HG02852 (cell line): ENCODE measurements around the gene ST3GAL3.
"Not testable (repeated sequence)": the region's sequence is repeated elsewhere in the genome, so short reads cannot be mapped to it uniquely, and the experiment has no call there.

ENCODE experiments used
- ATAC-seq: cut with Tn5 transposase; IDR thresholded peaks from one replicate; pipeline ENCODE4 v1.9.1; 2021; ENCODE audit warnings: mild to moderate bottlenecking, moderate library complexity; ENCODE audit not compliant: unreplicated experiment

ST3GAL3 gene

DNA sequence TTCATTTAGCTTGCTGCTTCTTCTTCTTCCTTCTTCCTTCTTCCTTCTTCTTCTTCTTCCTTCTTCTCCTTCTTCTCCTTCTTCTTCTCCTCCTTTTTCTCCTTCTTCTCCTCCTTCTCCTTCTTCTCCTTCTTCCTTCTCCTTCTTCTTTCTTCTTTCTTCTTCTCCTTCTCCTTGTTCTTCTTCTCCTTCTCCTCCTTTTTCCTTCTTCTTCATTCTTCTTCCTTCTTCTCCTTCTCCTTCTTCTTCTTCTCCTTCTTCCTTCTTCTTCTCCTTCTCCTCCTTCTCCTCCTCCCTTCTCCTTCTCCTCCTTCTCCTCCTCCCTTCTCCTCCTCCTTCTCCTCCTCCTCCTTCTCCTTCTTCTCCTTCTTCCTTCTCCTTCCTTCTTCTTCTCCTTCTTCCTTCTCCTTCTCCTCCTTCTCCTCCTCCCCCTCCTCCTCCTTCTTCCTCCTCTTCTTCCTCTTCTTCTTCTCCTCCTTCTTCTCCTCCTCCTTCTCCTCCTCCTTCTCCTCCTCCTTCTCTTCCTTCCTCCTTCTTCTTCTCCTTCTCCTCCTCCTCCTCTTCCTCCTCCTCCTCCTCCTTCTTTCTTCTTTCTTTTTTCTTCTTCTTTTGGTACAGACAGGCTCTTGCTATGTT, 110.1 kb downstream of the ST3GAL3 start:
- no peak for ATAC-seq

DNA sequence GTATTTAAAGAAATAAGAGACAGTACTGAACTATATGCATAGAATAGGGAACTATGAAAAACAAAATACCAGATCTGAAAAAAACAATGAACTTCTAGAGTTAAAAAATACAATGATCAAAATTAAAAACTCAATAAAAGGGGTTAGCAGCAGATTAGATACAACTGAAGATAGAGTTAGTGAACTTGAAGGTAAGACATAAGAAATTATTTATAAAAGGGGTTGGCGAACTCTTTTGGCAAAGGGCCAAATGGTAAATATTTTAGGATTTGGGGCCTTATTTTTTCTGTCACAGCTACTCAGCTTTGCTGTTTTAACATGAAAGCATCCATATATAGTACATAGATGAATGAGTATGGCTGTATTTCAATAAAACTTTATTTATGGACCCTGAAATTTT, 111.4 kb downstream of the ST3GAL3 start:
- no peak for ATAC-seq

DNA sequence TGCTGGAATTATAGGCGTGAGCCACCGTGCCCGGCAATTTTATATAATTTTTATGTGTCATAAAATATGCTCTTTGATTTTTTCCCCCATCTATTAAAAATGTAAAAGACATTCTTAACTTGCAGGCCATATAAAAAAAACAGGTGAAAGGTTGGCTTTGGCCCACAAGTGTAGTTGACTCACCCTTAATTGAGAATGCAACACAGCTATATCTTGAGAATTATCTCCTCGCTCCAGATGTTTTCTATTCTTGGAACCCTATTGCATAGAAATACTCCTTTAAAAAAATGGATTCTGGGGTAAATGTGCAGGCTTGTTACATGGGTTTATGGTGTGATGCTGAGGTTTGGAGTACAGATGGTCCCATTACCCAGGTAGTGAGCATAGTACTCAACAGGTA, 112.0 kb downstream of the ST3GAL3 start:
- ATAC-seq, result no peak

DNA sequence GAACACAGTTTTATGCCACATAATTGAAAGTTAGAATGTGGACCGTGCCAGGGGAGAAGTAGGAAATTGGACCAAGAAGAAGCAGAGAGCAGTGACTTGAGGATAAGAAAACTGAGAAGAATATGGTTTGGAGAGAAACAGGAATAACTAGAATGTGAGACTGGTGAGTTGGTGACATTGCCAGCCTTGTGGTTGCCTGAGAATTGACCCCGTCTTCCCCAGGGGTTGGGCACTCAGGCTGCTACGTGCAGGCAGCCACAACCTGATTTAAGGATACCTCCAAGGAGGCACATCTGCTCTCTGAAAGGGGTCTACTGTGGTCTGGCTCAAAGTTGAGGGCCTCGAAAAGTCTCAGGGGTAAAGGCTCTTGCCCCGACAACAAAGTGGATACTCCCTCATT, 114.1 kb downstream of the ST3GAL3 start:
- ATAC-seq, result no peak

DNA sequence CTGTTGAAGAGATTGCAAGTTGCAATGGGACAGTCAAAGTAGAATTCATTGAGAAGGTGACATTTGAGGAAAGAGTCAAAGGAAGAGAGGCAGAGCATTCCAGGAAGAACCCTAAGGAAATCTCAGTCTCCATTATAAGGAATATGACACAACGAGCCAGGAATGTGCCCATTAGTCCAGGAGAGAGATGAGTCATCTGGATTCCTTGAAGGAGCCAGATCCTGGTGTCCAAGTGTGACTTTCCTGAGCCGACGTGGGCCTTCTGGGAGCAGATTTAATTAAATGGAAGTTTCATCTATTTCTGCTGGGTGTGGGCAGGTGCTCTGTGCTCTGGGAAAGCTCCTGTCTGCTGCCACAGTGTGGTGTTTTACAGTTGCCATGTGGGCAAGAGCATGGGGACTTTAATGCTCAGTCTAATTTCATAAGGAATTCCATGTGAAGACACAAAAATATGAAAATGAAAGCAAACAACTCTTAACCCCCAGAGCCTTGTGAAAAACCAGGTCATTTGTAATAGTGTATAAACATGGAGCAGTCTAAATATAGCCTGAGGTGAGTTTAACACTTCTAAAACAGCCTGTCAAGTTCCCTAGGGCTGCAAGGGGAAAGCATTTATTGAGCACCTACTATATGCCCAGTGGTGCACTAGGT, 114.8 kb downstream of the ST3GAL3 start:
- no peak for ATAC-seq

DNA sequence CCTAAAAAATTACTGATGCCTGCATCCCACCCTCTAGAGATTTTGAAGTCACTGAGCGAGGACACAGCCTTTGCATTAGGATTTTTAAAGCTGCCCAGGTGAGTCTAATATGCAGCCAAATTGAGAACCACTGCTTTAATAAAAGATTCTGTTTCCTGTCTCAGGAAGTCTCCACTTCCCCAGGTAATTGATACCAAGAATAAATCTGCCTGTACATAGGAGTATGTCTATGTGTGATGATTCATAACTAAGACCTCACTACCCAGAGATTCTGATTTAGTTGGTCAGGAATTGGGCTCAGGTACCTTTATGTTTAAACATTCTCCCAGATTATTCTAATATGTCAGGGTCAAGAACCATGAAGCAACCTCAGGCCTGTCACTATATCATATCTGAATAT, 117.5 kb downstream of the ST3GAL3 start:
- no peak for ATAC-seq

DNA sequence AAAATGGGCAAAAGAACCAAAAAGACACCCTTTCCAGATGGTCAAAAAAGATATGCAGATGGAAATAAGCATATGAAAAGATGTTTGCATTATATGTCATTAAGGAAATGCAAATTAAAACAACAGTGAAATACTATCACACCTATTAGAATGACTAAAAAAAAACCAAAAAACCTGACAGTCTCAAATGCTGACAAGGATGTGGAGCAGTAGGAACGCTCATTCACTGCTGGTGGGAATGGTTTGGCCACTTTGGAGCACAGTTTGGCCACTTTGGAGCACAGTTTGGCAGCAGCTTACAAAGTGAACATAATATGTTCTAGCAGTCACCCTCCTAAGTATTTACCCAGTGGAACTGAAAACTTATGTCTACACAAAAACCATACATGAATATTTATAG, 121.2 kb downstream of the ST3GAL3 start:
- no peak for ATAC-seq

DNA sequence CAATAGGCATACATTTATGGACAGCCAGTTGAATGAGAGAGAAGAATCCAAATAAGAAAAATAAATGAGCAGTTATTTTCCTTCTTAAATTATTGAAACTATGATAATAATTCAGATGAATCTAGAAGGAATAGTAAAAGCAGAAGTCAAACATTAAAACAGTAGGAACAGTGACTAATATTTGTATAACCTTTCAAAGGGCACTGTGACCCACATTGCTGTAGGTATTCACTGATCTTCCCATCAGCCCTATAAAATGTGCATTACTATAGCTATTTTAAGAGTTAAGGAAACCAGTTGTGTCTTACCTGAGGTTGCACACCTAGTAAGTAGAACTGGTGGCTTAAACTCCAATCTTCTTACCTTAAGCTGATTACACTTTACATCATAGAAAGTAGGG, 123.5 kb downstream of the ST3GAL3 start:
- no peak for ATAC-seq

DNA sequence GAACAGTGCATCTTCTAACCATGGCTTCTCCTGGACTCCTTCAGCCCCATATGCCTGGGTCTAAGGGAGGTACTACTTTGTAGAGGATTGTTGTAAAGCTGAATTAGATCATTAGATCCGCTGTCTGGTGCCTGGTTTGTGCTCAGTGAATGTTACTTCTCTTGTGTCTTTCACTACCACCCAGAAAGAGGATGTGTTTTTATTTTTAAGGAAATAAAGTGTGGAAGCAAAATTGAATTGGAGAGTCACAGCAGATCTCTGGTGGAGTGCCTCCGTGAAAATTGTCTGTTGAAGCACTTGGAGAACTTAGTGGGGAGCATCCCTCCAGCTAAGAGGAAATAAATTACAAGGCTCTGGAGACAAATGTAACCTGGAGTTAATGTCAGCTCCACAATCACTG, 124.5 kb downstream of the ST3GAL3 start:
- no peak for ATAC-seq

DNA sequence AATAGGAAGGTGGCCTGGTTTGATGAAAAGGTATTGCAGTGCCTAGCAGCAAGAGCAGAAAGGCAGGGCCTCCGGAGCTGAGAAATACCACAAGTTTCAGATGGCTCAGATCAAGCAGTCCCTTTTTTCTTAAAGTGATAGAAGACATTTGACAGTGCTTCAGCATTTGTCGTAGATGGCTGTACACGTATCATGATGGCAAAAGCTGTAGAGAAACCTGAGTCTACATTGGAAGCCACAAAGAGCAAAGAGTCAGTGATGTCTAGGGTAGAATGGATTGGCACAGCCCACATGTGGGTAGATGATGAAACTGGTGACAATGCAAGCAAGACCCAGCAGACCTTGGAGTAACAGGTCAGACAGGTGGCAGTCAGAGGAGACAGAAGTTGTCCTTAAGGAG, 124.9 kb downstream of the ST3GAL3 start:
- no peak for ATAC-seq

DNA sequence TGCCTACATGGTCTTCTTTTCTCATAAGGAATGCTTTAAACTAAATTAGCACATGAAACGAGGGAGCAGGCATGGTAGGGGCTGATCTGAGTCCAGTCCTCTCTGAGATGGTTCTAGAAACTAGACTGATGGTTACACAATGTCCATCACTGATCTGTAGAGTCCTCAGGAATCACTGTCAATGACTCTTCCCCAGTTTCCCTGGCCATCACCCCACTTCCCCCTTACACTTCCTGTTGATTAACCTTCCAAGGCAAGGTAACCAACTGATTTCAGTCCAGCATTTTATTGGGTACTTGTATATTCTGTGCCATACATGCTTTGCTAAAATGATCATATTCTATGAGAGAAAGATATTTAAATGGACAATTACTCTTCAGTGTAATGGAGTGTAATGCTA, 125.7 kb downstream of the ST3GAL3 start:
- ATAC-seq, result no peak

DNA sequence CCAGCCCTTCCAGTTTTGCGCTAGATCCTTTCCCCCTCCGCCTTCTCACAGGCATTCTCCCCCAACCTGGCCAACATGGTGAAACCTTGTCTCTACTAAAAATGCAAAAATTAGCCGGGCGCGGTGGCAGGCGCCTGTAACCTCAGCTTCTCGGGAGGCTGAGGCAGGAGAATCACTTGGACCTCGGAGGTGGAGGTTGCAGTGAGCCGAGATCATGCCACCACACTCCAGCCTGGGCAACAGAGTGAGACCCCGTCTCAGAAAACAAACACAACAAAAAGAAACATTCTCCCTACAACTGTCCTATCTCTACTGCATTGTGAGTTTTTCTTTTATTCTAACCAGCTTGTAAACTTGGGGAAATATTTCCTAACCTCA, 126.6 kb downstream of the ST3GAL3 start:
- ATAC-seq, result not testable (repeated sequence)

DNA sequence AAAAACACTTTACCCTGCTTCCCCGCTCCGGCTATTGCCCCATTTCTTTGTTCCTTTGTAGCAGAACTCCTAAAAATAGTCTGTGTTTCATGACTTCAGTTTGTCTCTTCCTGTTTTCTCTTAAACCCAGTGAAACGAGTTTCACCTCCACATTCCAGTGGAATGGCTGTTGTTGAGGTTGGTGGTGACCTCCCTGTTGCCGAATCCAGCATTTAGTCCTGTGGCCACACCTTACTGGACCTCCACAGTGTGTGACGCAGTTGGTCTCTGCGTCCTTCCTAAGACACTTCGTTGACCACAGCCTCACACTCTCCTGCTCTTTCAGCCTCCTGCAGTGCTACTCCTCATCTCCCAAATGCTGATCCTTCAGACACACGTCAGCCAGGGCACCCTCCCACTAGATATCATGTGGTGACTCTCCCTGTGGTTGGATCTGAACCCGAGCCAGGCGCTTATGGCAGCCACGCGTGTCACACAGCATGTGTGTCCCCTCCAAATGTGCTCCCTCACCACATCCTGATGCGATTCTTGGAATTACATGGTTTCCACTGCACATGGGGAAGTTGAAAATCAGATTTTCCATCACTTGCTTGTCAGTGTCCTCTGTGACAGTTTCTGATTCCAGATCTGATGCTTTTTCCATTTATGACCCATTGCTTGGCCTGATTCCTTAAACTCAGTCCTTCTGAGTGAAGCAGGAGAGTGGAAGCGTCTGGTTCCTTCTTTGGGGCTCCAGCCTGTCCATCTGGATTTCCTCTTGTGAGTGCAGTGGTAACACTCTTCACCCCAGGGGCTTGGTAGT, 127.1 kb downstream of the ST3GAL3 start:
- ATAC-seq, result no peak

DNA sequence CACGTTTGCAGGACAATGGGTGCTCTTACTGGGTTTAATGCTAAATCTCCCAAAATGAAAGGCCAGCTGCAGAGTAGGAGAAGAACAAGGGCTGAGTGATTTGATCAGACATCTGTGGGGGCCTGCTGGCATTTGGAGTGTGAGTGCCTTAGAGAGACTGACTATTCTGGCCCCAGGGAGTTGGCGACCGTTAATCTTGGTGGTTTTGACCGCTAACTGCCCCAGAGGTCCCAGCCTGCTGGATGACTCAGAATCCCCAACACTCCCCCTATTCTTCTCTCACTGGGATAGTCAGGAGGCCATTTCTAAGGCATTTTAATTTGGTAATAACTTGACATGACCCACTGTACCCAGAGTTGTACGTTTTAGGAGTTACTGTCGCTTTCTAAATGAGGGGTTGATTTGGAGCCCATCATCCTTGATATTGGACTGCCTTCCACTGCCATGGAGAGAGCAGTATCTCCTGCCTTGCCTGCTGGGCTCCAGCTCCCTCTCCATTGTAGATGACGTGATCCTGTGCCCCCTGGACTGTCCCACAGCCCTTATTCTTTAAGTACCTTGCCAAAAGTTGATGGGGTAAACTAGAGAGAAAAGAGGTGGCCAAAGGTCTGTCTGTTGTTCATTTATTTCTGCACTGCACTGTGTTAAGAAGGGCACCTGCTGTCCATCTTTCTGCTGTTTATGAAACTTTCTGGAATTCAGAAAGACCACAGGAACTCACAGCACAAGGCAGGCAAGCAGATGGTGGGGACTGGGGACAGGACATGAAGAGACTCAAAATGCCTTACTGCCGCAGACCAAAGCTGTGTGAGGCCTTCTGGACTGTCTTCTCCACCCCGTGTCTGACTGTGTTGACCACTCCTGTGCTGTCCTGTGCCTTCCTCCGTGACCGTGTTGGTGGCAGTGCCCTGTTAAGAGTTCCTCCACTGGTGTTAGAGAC, 128.0 kb downstream of the ST3GAL3 start:
- no peak for ATAC-seq

DNA sequence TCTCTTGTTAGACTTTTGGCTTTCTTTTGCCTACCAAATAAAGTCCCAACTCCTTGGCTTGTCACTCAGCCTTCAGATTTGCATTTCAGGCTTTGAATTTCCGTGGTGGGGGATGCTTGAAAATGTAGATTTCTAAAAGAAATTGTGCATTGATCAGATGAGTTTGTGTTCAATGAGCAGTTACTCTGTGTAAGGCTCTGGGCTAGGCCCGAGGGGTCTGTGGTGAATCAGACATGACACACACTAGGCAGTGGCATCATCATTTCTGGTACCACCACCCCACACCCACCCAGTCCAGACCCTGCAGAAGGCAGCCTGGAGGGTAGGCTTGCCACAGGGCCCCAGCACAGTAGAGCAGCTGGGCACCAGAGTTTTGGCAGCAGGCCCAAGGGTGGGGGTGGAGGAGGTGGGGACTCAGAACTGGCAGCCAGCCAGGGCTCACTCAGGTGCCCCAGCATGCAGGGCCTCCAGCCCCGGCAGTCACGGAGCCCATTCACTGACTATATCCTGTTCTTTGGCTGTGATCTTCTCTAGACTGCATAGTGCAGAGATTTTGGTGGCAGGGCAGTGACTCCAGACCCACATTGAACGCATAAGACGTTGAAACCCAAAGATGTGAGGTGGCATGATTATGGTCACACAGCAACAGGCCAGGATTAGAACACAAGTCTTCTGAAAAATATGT, 129.1 kb downstream of the ST3GAL3 start:
- ATAC-seq, result no peak

DNA sequence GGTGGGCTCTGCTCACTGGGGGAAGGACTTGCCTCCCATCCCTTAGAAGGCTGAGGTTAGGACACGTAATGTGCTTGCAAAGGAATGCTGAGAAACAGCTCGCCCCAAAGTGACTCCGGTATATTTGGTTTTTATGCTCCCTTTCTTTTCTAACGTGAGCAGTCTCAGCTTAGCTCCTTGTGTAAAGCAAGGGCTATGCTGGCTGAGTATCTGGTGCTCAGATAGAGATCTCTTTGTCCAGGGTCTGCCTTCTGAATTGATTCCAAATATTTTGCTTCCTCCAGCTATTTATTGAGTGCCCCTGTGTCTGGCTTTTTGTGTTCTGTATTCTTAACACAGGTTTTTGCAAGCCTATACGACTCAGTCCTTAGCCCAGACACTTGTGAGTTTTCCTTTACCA, 131.7 kb downstream of the ST3GAL3 start:
- no peak for ATAC-seq

DNA sequence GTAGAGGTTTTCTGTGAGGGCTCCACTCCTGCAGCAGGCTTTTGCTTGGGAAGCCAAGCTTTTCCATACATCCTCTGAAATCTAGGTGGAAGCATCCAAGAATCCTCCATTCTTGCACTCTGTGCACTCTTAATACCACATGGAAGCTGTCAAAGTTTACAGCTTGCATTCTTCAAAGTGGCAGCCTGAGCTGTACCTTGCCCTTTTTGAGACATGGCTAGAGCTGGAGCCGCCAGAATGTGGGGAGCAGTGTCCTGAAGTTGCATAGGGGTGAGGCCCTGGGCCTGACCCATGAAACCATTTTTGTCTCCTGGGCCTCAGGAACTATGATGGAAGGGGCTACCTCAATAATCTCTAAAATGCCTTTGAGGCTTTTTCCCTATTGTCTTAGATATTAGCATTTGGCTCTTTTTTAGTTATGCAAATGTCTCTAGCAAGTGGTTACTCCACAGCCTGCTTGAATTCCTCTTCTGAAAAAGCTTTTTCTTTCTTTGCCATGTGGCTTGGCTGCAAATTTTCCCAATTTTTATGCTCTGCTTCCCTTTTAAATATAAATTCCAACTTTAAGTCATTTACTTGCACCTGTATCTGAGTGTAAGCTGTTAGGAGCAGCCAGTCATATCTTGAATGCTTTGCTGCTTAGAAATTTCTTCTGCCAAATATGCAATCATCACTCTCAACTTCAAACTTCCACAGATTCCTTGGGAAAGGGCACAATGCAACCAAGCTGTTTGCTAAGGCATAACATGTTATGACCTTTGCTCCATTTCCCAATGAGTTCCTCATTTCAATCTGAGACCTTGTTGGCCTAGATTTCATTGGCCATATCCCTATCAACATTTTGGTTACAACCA, 134.2 kb downstream of the ST3GAL3 start:
- ATAC-seq, result no peak

DNA sequence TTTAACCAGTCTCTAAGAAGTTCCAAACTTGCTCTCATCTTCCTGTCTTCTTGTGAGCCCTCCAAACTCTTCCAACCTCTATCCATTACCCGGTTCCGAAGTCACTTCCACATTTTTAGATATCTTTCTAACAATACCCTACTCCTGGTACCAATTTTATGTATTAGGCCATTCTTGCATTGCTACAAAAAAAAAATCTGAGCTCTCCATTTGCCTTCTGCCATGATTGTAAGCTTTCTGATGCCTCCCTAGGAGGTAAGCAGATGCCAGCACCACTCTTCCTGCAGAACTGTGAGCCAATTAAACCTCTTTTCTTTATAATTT, 134.8 kb downstream of the ST3GAL3 start:
- no peak for ATAC-seq

DNA sequence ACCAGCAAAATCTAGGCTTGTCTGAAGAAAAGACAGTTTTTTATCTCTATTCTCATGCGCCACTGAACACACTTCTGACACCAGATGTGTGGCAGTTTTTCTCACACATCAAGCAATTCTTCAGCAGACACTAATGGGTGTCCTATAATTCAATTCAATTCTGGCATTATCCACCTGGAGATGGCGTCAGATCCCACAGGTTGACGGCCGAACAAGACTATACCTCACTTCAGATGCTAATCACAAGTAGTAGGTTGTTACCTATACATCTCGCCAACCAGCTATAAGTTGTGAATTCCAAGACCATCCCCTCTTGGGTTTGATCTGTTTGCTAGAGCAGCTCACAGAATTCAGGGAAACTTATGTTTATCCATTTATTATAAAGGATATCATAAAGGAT, 136.3 kb downstream of the ST3GAL3 start:
- ATAC-seq, result no peak

DNA sequence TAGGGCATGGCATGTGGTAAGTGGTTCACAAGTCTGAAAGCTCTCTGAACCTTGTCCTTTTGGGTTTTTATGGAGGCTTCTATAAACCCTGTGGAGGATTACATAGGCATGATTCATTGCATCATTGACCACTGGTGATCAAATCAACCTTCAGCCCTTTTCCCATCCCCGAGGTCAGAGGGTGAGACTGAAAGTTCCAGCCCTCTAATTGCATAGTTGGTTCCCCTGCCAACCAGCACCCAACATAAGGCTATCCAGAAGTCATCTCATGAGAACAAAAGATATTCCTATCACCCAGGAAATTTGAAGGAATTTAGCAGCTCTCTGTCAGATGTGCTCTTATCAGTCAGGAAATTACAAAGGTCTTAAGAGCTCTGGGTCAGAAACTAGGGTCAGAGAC, 136.8 kb downstream of the ST3GAL3 start:
- no peak for ATAC-seq
